SK-N-SH treated with all-trans-retinoic acid at 6 μM for 48 hours (cell line): ENCODE results near the gene TRIB2.

ENCODE experiments used
- ATAC-seq: fragments of 200-7000 bp; cut with Tn5 transposase; 3 replicates; pipeline ENCODE4 v1.9.1; 2020; ENCODE audit warnings: mild to moderate bottlenecking, moderate library complexity
- ARNTL ChIP-seq: fragments of 450-650 bp; formaldehyde crosslinking; IDR thresholded peaks from 2 replicates; pipeline ENCODE4 v1.5.0; 2020; ENCODE audit warnings: low read depth, mild to moderate bottlenecking, moderate library complexity, borderline replicate concordance
- BACH2 ChIP-seq: fragments of 250-450 bp; sonication (Bioruptor Pico); IDR thresholded peaks from 2 replicates; pipeline ENCODE4 v1.9.0; 2021; ENCODE audit warnings: mild to moderate bottlenecking, borderline replicate concordance
- CREB5 ChIP-seq: fragments of 250-450 bp; sonication (Bioruptor Pico); IDR thresholded peaks from 2 replicates; pipeline ENCODE4 v1.5.1; 2020; ENCODE audit warnings: low read depth, mild to moderate bottlenecking, moderate library complexity
- ESRRG ChIP-seq: fragments of 250-450 bp; sonication (Bioruptor Pico); IDR thresholded peaks from 2 replicates; pipeline ENCODE4 v1.6.1; 2021; ENCODE audit warnings: mild to moderate bottlenecking
- GLIS3 ChIP-seq: fragments of 250-450 bp; sonication (Bioruptor Pico); IDR thresholded peaks from 2 replicates; pipeline ENCODE4 v1.5.0; 2020; ENCODE audit warnings: mild to moderate bottlenecking, moderate library complexity
- ISL1 ChIP-seq: fragments of 250-450 bp; sonication (Bioruptor Pico); IDR thresholded peaks from 2 replicates; pipeline ENCODE4 v2.1.2; 2022; ENCODE audit warnings: mild to moderate bottlenecking, moderate library complexity
- OSR1 ChIP-seq: fragments of 250-450 bp; sonication (Bioruptor Pico); IDR thresholded peaks from 2 replicates; pipeline ENCODE4 v1.8.0; 2022; ENCODE audit warnings: moderate library complexity, mild to moderate bottlenecking, inconsistent platforms
- PATZ1 ChIP-seq: fragments of 250-450 bp; sonication (Bioruptor Pico); IDR thresholded peaks from 2 replicates; pipeline ENCODE4 v1.8.0; 2020; ENCODE audit warnings: mild to moderate bottlenecking, moderate library complexity, borderline replicate concordance
- POU6F1 ChIP-seq: fragments of 250-450 bp; sonication (Bioruptor Pico); IDR thresholded peaks from 2 replicates; pipeline ENCODE4 v1.8.0; 2021; ENCODE audit warnings: low read depth, mild to moderate bottlenecking, moderate library complexity, borderline replicate concordance
- PPARA ChIP-seq: fragments of 250-450 bp; sonication (Bioruptor Pico); IDR thresholded peaks from 2 replicates; pipeline ENCODE4 v1.5.0; 2020; ENCODE audit warnings: mild to moderate bottlenecking, borderline replicate concordance
- RARB ChIP-seq: fragments of 250-450 bp; sonication (Bioruptor Pico); IDR thresholded peaks from 2 replicates; pipeline ENCODE4 v1.8.0; 2021; ENCODE audit warnings: mild to moderate bottlenecking, moderate library complexity
- SNAI2 ChIP-seq: fragments of 250-450 bp; sonication (Bioruptor Pico); IDR thresholded peaks from 2 replicates; pipeline ENCODE4 v1.5.0; 2020; ENCODE audit warnings: mild to moderate bottlenecking, moderate library complexity
- TCF4 ChIP-seq: fragments of 250-450 bp; sonication (Bioruptor Pico); IDR thresholded peaks from 2 replicates; pipeline ENCODE4 v1.8.0; 2021; ENCODE audit warnings: mild to moderate bottlenecking, moderate library complexity, borderline replicate concordance
- TSHZ2 ChIP-seq: fragments of 250-450 bp; sonication (Bioruptor Pico); IDR thresholded peaks from 2 replicates; pipeline ENCODE4 v1.5.0; 2020; ENCODE audit warnings: mild to moderate bottlenecking, moderate library complexity
- ZC3H10 ChIP-seq: fragments of 250-450 bp; sonication (Bioruptor Pico); IDR thresholded peaks from 2 replicates; pipeline ENCODE4 v1.5.1; 2021; ENCODE audit warnings: mild to moderate bottlenecking, moderate library complexity
- ZFP30 ChIP-seq: fragments of 450-650 bp; formaldehyde crosslinking; IDR thresholded peaks from 2 replicates; pipeline ENCODE4 v1.5.0; 2022; ENCODE audit warnings: mild to moderate bottlenecking, moderate library complexity
- ZNF565 ChIP-seq: fragments of 450-650 bp; formaldehyde crosslinking; conservative IDR thresholded peaks from 2 replicates; pipeline ENCODE4 v1.5.0; 2020; ENCODE audit warnings: low read depth, mild to moderate bottlenecking, moderate library complexity
- ZNF70 ChIP-seq: fragments of 450-650 bp; formaldehyde crosslinking; IDR thresholded peaks from 2 replicates; pipeline ENCODE4 v1.5.0; 2020; ENCODE audit warnings: mild to moderate bottlenecking, moderate library complexity
- TF ChIP-seq, protein P1 (sequence below): fragments of 250-450 bp; sonication (Bioruptor Pico); IDR thresholded peaks from 2 replicates; pipeline ENCODE4 v1.5.1; 2021; ENCODE audit warnings: mild to moderate bottlenecking, moderate library complexity

TRIB2 gene

DNA sequence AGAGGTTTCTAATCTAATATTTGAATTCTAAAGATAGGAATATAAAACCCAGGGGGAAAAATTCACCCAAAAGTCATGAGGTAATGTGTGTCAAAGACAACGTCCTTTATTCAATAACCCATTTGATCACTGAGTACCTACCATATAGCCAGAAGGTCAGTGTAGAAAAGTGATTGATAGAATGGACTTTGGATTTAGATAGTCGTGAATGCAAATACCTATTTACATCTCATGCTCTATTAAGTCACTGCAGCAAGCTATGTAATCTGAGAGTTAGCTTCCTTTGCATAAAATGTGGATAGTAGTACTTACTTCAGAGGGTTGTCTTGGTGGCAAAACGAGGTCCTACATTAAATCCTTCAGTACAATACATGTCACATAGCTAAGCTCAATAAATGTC is 27.8 kb upstream of the TRIB2 start (continued):
- no peak for TF ChIP-seq ZNF565 (CRISPR knock-in tag)
- TF ChIP-seq TCF4 = no peak
- no peak for TF ChIP-seq RARB (CRISPR knock-in tag)

- ATAC-seq = no peak
These were observed 23.2 kb upstream of the TRIB2 start for GRCh38 chr2:12693509-12693908.

GRCh38 chr2:12694990-12695774 is 21.6 kb upstream of the TRIB2 start:
- TF ChIP-seq CREB5 (CRISPR knock-in tag) (no peak), ZNF565 (CRISPR knock-in tag) (no peak), PPARA (CRISPR knock-in tag) (no peak), TCF4 (no peak)
- TF ChIP-seq, protein P1, sequence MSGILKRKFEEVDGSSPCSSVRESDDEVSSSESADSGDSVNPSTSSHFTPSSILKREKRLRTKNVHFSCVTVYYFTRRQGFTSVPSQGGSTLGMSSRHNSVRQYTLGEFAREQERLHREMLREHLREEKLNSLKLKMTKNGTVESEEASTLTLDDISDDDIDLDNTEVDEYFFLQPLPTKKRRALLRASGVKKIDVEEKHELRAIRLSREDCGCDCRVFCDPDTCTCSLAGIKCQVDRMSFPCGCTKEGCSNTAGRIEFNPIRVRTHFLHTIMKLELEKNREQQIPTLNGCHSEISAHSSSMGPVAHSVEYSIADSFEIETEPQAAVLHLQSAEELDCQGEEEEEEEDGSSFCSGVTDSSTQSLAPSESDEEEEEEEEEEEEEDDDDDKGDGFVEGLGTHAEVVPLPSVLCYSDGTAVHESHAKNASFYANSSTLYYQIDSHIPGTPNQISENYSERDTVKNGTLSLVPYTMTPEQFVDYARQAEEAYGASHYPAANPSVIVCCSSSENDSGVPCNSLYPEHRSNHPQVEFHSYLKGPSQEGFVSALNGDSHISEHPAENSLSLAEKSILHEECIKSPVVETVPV = no peak
- ATAC-seq = no peak

More at GRCh38 chr2:12693509-12693908, 23.2 kb upstream of the TRIB2 start:
- TF ChIP-seq ZC3H10 (CRISPR knock-in tag) = no peak
- no peak for TF ChIP-seq RARB (CRISPR knock-in tag)
- no peak for TF ChIP-seq PATZ1 (CRISPR knock-in tag)
- TF ChIP-seq PPARA (CRISPR knock-in tag) = no peak
- no peak for TF ChIP-seq GLIS3 (CRISPR knock-in tag)
- TF ChIP-seq ARNTL (CRISPR knock-in tag) = no peak
- no peak for TF ChIP-seq BACH2
- no peak for TF ChIP-seq OSR1 (CRISPR knock-in tag)
- TF ChIP-seq ISL1 = no peak

DNA sequence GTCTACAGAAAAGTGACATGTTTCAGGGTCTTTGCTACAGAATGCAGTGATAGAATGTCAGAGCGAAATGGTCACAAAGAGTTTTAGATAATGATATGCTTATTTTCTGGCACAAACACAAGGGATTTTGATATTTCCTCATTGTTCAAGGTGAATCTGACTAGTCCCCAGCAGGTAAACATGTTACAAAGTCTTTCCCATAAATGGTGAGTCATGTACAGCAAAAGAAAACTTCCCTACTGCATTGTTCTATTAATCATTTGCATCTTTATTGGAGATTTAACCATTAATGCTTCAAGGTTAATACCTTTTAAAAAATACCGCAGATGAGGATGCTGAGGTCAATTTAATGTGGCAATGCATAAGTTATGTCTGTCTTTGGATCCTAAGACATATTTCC is 19.1 kb upstream of the TRIB2 start:
- no peak for ATAC-seq
- TF ChIP-seq ZFP30 (CRISPR knock-in tag) (no peak), PATZ1 (CRISPR knock-in tag) (no peak), ESRRG (no peak), ARNTL (CRISPR knock-in tag) (no peak), ZC3H10 (CRISPR knock-in tag) (no peak), CREB5 (CRISPR knock-in tag) (no peak), RARB (CRISPR knock-in tag) (no peak), SNAI2 (CRISPR knock-in tag) (no peak), OSR1 (CRISPR knock-in tag) (no peak), POU6F1 (no peak), ISL1 (no peak), ZNF565 (CRISPR knock-in tag) (no peak), ZNF70 (no peak), TSHZ2 (no peak)
